ENCODE data around the gene MYH3. TPM values are rescaled to one million over a fixed set of nuclear protein-coding genes. Genes with fewer than 3 reads are reported as not detected.

Gene MYH3
- total and polyA plus RNA-seq, 10 of the 15 experiments (the other 5 are each of a cell fraction or from before 2014, with no cell fraction given), result 0.14 to 1.4 (median 0.71) TPM

- ATAC-seq (no peak), FAIRE-seq (no peak), DNase-seq (ENCODE audit: low read depth, low spot score) (no peak)
- SMC1A ChIA-PET (ENCODE audit: uncharacterized antibody, unreplicated experiment), result no interaction called here
- Histone ChIP-seq H3K4me1 (ENCODE audit: control insufficient read depth, insufficient read depth, low read length) (no peaks in the 10 kb centered on the region), H3K27ac (ENCODE audit: control insufficient read depth, insufficient read depth) (no peak overlapping the region), H3K9me3 (replicated peaks; ENCODE audit: control insufficient read depth, insufficient read depth, low read length) (no peaks in the 10 kb centered on the region), H3K9ac (ENCODE audit: control insufficient read depth, insufficient read depth, low read length) (no peak overlapping the region), H4K20me1 (ENCODE audit: control insufficient read depth, insufficient read depth) (no peaks in the 10 kb centered on the region), H2AFZ (ENCODE audit: control insufficient read depth, low read depth, low read length) (no peak overlapping the region), H3K4me3 (no peak overlapping the region), H3K4me2 (ENCODE audit: control insufficient read depth, insufficient read depth) (no peak overlapping the region), H3K79me2 (ENCODE audit: control insufficient read depth, insufficient read depth, low read length) (no peaks in the 10 kb centered on the region), H3K36me3 (ENCODE audit: control insufficient read depth in 2 of 2, insufficient read depth in 2 of 2, low read length in 1 of 2) (peaks cover 0 to 5% of the 10 kb centered on the region in 2 experiments; a peak in 2 of 4 replicates), H3K27me3 (replicated peaks in 1 of 2; ENCODE audit: control insufficient read depth in 2 of 2, insufficient read depth in 2 of 2, low read length in 1 of 2) (no peaks in the 10 kb centered on the region)
- POLR2A ChIA-PET, result no interaction called here
- 93% methylated on average over 12 of the region's 12 CpGs for WGBS (ENCODE audit: insufficient coverage, insufficient replicate concordance, low lambda C conversion rate, missing lambda C conversion rate)
- intact Hi-C loops (cut with micrococcal nuclease; ENCODE audit: unreplicated experiment), result no loop called here
- RAD21 ChIA-PET (ENCODE audit: unreplicated experiment), result no interaction called here
- no peak for TF ChIP-seq KLF5 (IDR thresholded peaks at IDR 0.05; ENCODE audit: partially characterized antibody)
- TF ChIP-seq CHD4 (IDR thresholded peaks at IDR 0.05), result no peak
- TF ChIP-seq IRF5 (IDR thresholded peaks at IDR 0.05; ENCODE audit: borderline replicate concordance), result no peak
- no peak for TF ChIP-seq HDGF (IDR thresholded peaks at IDR 0.05)
- no peak for TF ChIP-seq CTCF (IDR thresholded peaks at IDR 0.05 in 2 of 3, conservative IDR thresholded peaks at IDR 0.05 in 1 of 3; ENCODE audit: control insufficient read depth in 2 of 3, extremely low read depth in 1 of 3, insufficient read depth in 1 of 3, low read depth in 3 of 3, low read length in 3 of 3)
- no peak for TF ChIP-seq PAX8 (IDR thresholded peaks at IDR 0.05)
- TF ChIP-seq POLR2AphosphoS5 (IDR thresholded peaks at IDR 0.05; ENCODE audit: low read length), result no peak
- TF ChIP-seq ZNF592 (IDR thresholded peaks at IDR 0.05), result no peak
- no peak for TF ChIP-seq BCL11A (IDR thresholded peaks at IDR 0.05; ENCODE audit: low read depth, low read length)
- no peak for TF ChIP-seq SMARCA5 (IDR thresholded peaks at IDR 0.05)
- no peak for TF ChIP-seq SUZ12 (IDR thresholded peaks at IDR 0.05; ENCODE audit: unreplicated experiment)
- TF ChIP-seq LARP7 (IDR thresholded peaks at IDR 0.05), result no peak
- no TSS peak for BruUV-seq (replicated peaks)
- CTCF ChIA-PET, result interaction anchor here (1.2 kb wide), 1 partner anchor 27 kb away, joined by 4 read pairs; no protein-coding TSS in a partner anchor
- in situ Hi-C loops (cut with MboI), result no loop called here
Observed at GRCh38 chr17:10673312-10673711, 16.2 kb upstream of the MYH3 start.

Data from GM12878 (cell line).